HG03442 (cell line): ENCODE measurements around the gene CNTLN.
A peak's percentile ranks its signal among the peaks of the same experiment; 100 is the strongest.
"Not testable (repeated sequence)": the region's sequence is repeated elsewhere in the genome, so short reads cannot be mapped to it uniquely, and the experiment has no call there.

Source experiments
- ATAC-seq: cut with Tn5 transposase; IDR thresholded peaks from one replicate; pipeline ENCODE4 v1.9.1; 2021; ENCODE audit warnings: mild to moderate bottlenecking, moderate library complexity; ENCODE audit not compliant: unreplicated experiment

CNTLN gene

DNA sequence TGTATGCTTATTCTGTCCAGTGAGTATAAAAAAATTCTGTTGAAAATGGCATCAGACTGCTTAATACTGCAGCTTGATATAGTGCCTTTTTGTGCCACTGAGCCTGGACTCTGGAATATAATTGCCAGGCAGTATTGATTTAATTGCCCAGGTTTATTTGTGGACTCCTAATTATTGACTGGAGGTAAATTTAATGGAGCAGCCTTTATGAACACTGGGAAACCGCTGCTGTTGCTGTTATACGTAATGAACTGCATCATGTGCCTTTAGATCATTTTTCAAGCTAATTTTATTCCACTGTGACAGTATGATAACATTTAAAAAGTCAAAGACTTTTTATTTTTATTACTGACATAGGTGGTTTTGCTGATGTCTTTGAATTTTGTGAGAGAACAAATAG, 353.8 kb downstream of the CNTLN start:
- ATAC-seq = no peak

GRCh38 chr9:17490110-17490509, 355.3 kb downstream of the CNTLN start:
- ATAC-seq = no peak

- ATAC-seq = no peak
These were observed 356.9 kb downstream of the CNTLN start for GRCh38 chr9:17491780-17492179.

DNA sequence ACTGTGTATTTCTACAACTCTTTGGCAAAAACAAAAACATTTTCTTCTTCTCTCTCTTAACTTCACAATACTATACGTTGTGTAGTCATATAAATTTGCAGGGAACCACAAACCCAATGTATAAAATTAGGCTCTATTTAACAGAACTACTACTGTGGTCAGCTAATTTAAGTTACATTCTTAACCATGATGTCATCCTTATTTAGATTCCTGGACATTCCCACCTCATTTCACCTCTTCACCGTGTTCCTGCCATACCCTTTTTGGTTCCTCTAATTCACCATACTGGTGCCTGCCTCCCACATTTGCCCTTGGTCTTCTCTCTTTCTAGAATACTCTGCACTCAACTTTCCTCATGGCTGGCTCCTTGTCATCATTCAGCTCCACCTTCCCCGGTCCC, 368.4 kb downstream of the CNTLN start:
- ATAC-seq = no peak

GRCh38 chr9:17509151-17509550, 374.3 kb downstream of the CNTLN start:
- no peak for ATAC-seq

DNA sequence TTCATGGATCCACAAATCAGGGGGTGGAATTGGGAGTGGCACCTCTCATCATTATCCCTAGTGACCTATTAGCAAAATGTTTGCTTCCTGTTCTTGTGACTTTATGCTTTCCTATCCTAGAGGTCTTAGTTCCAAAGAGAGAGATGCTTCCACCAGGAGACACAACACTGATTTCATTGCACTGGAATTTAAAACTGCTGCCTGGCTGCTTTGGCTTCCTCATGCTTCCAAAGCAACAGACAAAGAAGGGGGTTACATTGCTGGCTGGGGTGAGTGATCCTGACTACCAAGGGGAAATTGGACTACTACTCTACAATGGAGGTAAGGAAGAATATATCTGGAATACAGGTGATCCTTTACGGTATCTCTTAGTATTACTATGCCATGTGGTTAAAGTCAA, 374.9 kb downstream of the CNTLN start:
- no peak for ATAC-seq

DNA sequence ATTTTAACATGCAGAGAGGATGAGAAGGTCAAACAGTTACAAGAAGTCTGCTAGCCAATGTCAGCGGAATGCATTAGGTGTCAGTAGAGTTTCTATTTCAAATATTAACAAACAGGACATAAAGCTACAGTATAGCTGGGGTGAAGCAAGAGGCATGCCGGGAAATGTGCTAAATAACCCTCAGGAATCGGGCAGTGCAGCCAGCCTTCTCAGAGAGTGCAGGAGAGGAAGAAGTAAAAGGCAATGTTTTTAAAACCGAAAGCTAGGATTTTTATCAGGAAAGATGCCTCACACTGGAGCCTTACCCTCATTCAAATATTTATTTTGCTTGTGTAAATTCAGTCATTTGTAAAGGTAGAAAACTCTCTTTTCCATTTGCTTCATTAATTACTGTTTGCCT, 384.9 kb downstream of the CNTLN start:
- ATAC-seq = no peak

DNA sequence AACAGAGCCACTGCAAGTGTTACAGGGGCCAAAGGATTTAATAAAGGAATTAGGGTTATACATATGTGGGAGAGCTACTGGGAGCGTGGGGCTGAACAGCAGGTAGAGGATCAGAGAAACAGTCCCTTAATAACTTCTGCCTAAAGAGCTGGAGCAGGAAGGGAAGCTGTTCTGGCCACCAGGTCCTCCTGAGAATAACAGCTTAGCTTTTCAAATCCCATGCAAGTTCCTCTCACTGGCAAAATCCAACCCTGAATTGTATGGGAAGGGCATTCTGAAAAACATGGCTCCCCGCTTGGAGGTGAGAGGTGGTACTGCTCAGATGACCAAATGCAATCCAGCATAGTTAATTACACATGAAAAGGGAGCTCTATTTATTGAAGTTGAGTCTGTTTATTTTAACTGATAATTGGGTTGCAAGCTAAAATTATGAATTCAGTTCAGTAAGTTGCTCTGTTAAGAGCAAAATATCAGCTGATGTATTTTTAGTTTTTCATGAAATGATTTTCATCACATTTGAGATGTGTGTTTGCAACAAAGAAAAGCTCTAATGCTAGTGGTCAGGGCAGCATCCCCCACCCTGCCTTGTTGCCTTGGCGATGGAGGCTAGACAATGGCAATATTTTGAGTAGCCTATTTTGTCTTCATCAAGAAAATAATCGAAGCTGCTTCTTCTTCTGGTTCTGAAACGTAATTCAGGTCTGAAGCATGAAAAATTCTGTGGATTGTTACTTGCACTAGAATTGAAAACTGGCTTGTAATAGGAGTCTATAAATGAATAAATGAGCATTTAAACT, 385.6 kb downstream of the CNTLN start:
- no peak for ATAC-seq

DNA sequence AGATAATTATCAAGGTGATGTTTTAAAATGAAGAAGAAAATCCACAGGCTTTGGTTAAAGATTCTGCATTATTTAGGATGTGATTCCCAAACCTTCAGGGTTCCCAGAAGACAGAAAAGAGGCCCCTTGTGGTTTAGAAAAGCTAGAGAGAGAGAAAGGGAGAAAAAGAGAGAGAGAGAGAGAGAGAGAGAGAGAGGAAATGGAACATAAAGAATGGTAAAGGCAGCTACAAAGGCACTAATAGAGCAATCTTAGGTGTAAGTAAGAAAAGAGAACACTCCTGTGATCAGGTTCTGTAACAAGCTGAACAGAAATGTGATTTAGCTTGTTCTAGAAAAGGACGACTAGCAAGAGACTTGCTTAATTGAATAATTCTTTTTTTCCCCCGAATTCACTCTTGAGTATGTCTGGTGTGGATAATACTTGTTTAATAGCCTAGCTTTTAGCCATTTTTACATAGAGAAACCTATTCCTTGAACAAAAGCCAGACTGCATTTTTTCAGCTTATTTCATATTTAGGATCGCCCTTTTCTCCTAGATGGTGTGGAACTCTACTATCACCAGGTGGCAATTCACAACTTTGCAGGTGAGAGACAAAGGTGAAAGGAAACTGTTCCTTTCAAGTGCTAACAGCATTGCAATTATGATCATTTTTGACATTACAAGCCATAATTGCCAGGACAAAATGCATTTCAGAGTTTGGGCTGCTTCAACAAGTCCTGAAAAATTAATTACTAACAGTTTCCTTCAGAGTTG, 386.4 kb downstream of the CNTLN start:
- ATAC-seq = no peak

DNA sequence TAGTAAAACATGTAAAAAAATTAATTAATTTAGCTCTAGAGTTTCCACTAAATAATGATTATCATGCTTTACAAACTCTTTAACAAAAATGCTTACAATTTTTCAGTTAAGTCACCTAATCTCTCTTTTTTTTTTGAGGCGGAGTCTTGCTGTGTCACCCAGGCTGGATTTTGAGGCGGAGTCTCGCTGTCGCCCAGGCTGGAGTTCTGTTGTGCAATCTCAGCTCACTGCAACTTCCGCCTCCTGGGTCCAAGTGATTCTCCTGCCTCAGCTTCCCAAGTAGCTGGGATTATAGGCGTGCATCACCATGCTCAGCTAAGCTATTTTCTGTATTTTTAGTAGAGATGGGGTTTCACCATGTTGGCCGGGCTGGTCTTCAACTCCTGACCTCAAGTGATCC, 391.9 kb downstream of the CNTLN start:
- ATAC-seq = not testable (repeated sequence)

DNA sequence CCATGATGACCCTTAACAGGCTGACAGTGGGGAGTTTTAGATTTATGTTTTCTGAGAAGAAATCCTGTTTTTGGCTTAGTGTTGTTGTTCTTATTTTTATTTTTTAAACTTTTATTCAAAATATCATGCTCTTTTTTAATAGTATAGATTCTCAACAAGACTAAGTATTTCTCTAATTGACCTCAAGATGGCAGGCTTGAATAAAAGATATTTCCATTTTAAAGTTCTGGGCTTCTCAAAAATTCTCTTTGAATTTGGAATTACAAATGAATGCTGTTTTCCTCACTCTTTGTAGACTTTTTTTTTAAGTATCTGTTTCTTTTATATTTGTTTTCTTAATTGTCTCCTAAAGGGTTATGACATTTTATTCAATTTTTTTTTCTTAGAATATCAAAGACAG, 394.0 kb downstream of the CNTLN start:
- no peak for ATAC-seq

GRCh38 chr9:17531642-17532254, 396.9 kb downstream of the CNTLN start:
- peak; percentile 94 for ATAC-seq

DNA sequence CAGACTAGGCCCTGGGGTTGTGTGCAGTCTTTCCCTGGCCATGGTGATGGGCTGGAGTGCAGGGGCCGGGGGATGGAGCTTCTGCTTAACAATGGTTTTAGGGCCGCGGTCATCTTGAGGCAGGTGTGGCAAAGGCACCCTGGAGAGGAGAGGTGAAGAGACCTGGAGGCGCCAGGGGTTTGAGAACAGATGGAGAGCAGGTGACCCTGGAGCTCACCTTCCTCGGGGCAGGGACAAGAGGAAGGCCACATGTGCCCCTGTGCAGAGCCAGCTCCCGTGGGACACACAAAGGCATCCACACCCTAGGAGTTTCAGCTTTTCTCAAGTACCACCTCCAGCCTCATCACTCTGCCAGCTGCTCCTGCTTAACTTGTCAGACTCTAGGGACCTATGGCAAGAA, 397.6 kb downstream of the CNTLN start:
- ATAC-seq = no peak

DNA sequence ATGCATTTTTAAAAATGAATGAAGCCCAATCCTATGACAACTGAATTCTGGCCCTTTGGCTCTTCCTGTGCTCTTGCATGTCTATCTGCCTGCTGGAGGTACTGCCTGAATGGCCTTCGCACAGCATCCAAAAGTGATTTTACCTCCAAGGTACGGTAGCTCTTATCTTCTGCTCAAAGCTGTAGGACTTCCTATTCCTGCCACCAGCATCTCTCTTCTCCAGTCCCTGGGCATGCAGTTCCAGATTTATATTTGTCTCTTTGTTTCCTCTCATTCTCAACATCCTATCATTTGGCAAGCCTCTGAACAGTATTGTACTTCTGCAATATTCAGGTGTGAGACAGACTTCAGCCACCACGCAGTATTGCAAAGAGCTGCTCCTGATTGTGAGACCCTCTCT, 400.3 kb downstream of the CNTLN start:
- ATAC-seq = no peak

DNA sequence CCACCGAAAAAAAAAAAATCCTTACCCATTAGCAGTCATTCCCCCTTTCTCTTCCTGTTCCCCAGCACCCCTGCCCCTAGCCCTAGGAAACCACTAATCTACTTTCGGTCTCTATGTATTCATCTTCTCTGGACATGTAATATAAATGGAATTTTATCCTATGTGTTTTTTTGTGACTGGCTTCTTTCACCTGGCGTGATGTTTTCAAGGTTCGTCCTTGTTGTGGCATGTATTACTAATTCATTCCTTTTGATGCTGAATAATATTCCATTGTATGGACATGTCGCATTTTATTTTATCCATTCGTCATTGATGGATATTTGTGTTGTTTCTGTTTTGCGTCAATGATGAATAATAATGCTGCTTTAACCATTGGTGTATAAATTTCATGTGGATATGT, 401.2 kb downstream of the CNTLN start:
- no peak for ATAC-seq

GRCh38 chr9:17551023-17551422, 416.2 kb downstream of the CNTLN start:
- ATAC-seq = no peak
